K562 (cell line): ENCODE data around the gene FERMT3. TPM values are rescaled to one million over a fixed set of nuclear protein-coding genes. Genes with fewer than 3 reads are reported as not detected.

Source experiments
- AFF1 ChIP-seq, 2 experiments: fragments of 450-650 bp; IDR thresholded peaks; 2 replicates each; pipeline ENCODE4 v1.6.1; 2018; ENCODE audit warnings: mild to moderate bottlenecking in 2 of 2, low read depth in 1 of 2; ENCODE audit not compliant: partially characterized antibody in 2 of 2
- BCLAF1 ChIP-seq, 2 experiments: fragments of 450-650 bp in 1 of 2; IDR thresholded peaks; 2 replicates each; pipeline ENCODE4 v1.6.1; 2011 to 2017; ENCODE audit warnings: low read depth in 2 of 2, antibody characterized with exemption in 1 of 2, borderline replicate concordance in 1 of 2, low read length in 1 of 2, mild to moderate bottlenecking in 1 of 2, mixed read lengths in 1 of 2; ENCODE audit not compliant: control insufficient read depth in 1 of 2
- BCOR ChIP-seq: fragments of 450-650 bp; IDR thresholded peaks from 2 replicates; pipeline ENCODE4 v1.6.1; 2016
- CHD4 ChIP-seq: fragments of 200-600 bp; sonication (generic); IDR thresholded peaks from 3 replicates; pipeline ENCODE4 v1.6.1; 2012; ENCODE audit warnings: low read depth, mild to moderate bottlenecking, mixed read lengths, low read length, inconsistent platforms; ENCODE audit not compliant: insufficient read depth, insufficient replicate concordance, poor library complexity, severe bottlenecking
- CREB5 ChIP-seq: fragments of 250-450 bp; sonication (Bioruptor Pico); IDR thresholded peaks from 2 replicates; pipeline ENCODE4 v1.5.0; 2020; ENCODE audit warnings: mild to moderate bottlenecking
- SLC30A9 ChIP-seq: fragments of 250-450 bp; sonication (Bioruptor Pico); IDR thresholded peaks from 2 replicates; pipeline ENCODE4 v1.8.0; 2022; ENCODE audit warnings: mild to moderate bottlenecking, moderate library complexity
- SP1 ChIP-seq: sonication (generic); formaldehyde crosslinking; IDR thresholded peaks from 2 replicates; pipeline ENCODE4 v1.8.1; 2022; ENCODE audit warnings: mild to moderate bottlenecking, missing genetic modification reagents
- ZNF282 ChIP-seq: sonication (generic); formaldehyde crosslinking; IDR thresholded peaks from 2 replicates; pipeline ENCODE4 v1.8.1; 2023; ENCODE audit warnings: missing genetic modification reagents
- ZNF3 ChIP-seq: fragments of 250-450 bp; sonication (Bioruptor Pico); IDR thresholded peaks from 2 replicates; pipeline ENCODE4 v1.5.0; 2021; ENCODE audit warnings: mild to moderate bottlenecking, moderate library complexity
- ZNF507 ChIP-seq: conservative IDR thresholded peaks from 2 replicates; pipeline ENCODE4 v1.6.1; 2017; ENCODE audit warnings: missing genetic modification characterization, missing compliant biosample characterization
- polyA plus RNA-seq, 8 experiments: library from polyadenylated mRNA; depleted of rRNA in 4 of 8; stranded (reverse) in 5 of 8; unstranded in 3 of 8; fragments of >200 nt; fragmentation: Nextera tagmentation in 2 of 8; fragmentation: Illumina TruSeq in 1 of 8; extraction: Ambion mirVana in 2 of 8; extraction: Trizol in 1 of 8; gene quantifications; 2 replicates each; pipeline versions ENCODE4 v1.2.1 to v1.2.3, GENCODE V29; 2011 to 2014; ENCODE audit warnings: inconsistent platforms in 1 of 8, missing spikeins in 1 of 8
- total RNA-seq, 7 experiments: library from RNA; depleted of rRNA in 6 of 7; stranded (reverse); fragments of >200 nt in 6 of 7; fragmentation: Illumina TruSeq in 2 of 7; extraction: Trizol in 2 of 7; gene quantifications; 2 replicates each; pipeline versions ENCODE4 v1.2.1 to v1.2.3, GENCODE V29; 2011 to 2021; ENCODE audit warnings: low replicate concordance in 1 of 7

FERMT3 gene
- total and polyA plus RNA-seq, 9 of the 15 experiments (the other 6 are each of a cell fraction or from before 2014, with no cell fraction given) = 3.2 to 275 (median 79.7) TPM

GRCh38 chr11:64268893-64269539 is 62.5 kb downstream of the FERMT3 start (continued):
- peak; percentile 55 for TF ChIP-seq AFF1 (IDR thresholded peaks at IDR 0.05; ENCODE audit: low read depth in 1 of 2, partially characterized antibody in 2 of 2)
- peak in 1 of 2 experiments; percentile 13; a peak in 1 of 4 replicates for TF ChIP-seq BCLAF1 (IDR thresholded peaks at IDR 0.05; ENCODE audit: borderline replicate concordance in 1 of 2, control insufficient read depth in 1 of 2, low read depth in 2 of 2, low read length in 1 of 2)
- TF ChIP-seq SLC30A9 (CRISPR knock-in tag) = no peak
- 0 out of 2 replicates have a peak, but pooled peaks have one; percentile 16 for TF ChIP-seq ZNF3 (CRISPR knock-in tag)
- TF ChIP-seq SP1 = no peak
- peak; percentile 88 for TF ChIP-seq BCOR
- no peak for TF ChIP-seq ZNF507 (tag)
- TF ChIP-seq ZNF282 = no peak
- 0 out of 2 replicates have a peak, but pooled peaks have one; percentile 15 for TF ChIP-seq CREB5 (CRISPR knock-in tag)
- TF ChIP-seq CHD4 = peak; percentile 10
